Stromal cell of bone marrow (primary cell): Measurements from ENCODE around the gene ATP10A.
"Not testable (repeated sequence)": the region's sequence is repeated elsewhere in the genome, so short reads cannot be mapped to it uniquely, and the experiment has no call there.

ENCODE experiments used
- DNase-seq: peaks from one replicate; pipeline ENCODE4 v3.0.0-alpha.2; 2012; ENCODE audit warnings: low read depth

Gene ATP10A

DNA sequence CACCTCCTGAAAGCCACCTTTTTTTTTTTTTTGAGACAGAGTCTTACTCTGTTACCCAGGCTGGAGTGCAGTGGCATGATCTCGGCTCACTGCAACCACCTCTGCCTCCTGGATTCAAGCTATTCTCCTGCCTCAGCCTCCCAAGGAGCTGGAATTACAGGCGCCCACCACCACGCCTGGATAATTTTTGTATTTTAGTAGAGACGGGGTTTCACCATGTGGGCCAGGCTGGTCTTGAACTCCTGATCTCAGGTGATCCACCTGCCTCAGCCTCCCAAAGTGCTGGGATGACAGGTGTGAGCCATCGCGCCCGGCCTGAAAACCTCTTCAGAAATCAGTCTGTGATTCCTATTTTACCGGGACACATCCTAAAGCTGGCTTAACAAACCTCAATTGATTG, 91.4 kb downstream of the ATP10A start:
- DNase-seq, result not testable (repeated sequence)

GRCh38 chr15:25771338-25771706, 91.8 kb downstream of the ATP10A start:
- no peak for DNase-seq

DNA sequence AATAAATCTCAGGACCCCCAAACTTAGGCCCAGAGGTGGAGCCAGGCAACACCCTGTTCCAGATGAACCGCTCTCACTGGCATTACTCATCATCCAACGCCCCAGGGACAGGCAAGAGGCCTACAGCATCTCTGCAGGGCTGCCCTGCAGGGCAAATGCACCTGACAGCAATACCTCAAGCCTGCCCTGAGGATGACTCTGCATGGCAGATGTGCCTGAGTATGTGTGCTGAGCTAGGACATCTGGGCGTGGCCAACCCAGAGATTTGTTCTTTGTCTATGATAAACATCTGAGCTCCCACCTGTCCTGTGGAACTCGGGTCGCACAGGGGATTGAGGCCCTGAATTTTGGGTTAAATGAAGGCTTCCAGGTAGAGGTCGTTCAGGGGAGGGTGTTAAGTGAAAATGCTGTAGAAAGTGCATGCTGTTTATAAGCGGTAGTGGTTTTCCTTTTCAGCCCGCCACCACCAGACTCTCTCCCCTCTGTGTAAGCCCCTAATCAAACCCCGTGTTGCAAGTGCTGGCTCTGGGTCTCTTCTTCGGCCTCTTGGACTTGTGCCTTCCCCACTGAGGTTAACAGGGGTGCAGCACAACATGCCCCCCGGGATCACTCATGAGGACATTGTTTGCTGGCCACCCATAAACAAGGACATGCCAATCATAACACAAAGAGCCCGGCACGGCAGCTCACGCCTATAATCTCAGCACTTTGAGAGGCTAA, 92.3 kb downstream of the ATP10A start:
- no peak for DNase-seq

DNA sequence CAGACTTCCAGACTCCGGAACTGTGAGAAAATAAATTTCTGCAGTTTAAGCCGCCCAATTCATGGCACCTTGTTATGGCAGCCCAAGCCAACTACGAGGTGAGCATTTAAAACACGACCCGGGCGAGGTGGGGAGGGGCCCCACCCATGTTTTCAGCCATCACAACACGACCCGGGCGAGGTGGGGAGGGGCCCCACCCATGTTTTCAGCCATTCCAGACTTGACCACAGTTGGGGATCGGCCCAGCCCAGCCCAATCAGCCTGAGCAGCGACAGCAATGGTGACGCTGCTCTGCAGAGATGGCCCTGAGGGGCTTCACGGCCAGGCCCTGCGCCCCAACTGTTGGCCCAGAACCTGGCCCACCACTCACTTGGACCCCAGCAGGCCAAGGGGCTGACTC, 93.1 kb downstream of the ATP10A start:
- no peak for DNase-seq

GRCh38 chr15:25768271-25768670, 94.9 kb downstream of the ATP10A start:
- DNase-seq, result no peak

GRCh38 chr15:25767356-25768151, 95.6 kb downstream of the ATP10A start:
- DNase-seq, result no peak

GRCh38 chr15:25766417-25766816, 96.7 kb downstream of the ATP10A start:
- no peak for DNase-seq

GRCh38 chr15:25764980-25765735, 98.0 kb downstream of the ATP10A start:
- DNase-seq, result no peak

GRCh38 chr15:25763954-25764353, 99.2 kb downstream of the ATP10A start:
- no peak for DNase-seq

- no peak for DNase-seq
Observed at GRCh38 chr15:25763331-25763751, 99.8 kb downstream of the ATP10A start.

- DNase-seq, result no peak
Observed at GRCh38 chr15:25761971-25762662, 101.0 kb downstream of the ATP10A start.

GRCh38 chr15:25759421-25759820, 103.7 kb downstream of the ATP10A start:
- DNase-seq, result no peak

DNA sequence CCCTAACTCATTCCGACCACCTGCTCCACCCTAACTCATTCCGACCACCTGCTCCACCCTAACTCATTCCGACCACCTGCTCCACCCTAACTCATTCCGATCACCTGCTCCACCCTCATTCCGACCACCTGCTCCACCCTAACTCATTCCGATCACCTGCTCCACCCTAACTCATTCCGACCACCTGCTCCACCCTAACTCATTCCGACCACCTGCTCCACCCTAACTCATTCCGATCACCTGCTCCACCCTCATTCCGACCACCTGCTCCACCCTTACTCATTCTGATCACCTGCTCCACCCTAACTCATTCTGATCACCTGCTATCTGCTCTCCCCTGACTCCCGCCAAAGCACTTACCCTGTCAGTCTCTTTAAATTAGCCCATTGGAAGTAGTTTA, 104.5 kb downstream of the ATP10A start:
- DNase-seq, result not testable (repeated sequence)

- no peak for DNase-seq
Observed at GRCh38 chr15:25743548-25744275, 119.4 kb downstream of the ATP10A start.

GRCh38 chr15:25742776-25743547, 120.2 kb downstream of the ATP10A start:
- DNase-seq, result no peak

DNA sequence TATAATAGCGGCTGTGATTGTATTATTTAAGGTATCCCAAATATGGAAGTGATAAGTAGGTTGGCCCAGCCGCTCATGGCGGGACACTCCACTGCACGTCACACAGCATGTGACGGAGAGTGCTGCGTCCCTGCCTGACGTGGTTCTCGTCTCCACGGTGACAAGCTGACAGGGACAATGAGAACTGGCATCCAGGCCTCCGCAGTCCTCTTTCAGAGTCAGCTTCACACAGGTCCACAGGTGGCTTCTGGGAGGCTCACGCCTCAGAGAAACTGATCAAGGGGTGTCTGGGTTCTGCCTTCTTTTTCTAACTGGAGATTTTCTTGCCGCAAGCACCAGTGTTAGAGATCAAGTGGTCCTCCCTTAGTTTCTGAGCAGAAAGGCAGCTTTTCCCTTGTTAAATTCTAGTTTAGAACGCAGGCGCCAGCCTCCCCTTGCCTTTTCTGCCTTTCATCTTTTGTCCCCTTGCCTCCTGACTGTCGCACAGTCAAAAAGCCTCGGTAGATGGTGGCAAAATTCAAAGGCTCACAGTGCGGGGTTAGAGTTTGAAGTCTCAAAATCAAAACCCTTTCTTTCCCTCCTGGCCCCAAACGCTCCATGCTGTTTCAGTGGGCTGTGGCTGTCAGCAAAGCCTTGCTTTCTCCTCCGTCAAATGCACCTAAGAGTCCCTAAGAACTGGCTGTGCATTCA, 120.9 kb downstream of the ATP10A start:
- no peak for DNase-seq

GRCh38 chr15:25741256-25741580, 121.9 kb downstream of the ATP10A start:
- no peak for DNase-seq

DNA sequence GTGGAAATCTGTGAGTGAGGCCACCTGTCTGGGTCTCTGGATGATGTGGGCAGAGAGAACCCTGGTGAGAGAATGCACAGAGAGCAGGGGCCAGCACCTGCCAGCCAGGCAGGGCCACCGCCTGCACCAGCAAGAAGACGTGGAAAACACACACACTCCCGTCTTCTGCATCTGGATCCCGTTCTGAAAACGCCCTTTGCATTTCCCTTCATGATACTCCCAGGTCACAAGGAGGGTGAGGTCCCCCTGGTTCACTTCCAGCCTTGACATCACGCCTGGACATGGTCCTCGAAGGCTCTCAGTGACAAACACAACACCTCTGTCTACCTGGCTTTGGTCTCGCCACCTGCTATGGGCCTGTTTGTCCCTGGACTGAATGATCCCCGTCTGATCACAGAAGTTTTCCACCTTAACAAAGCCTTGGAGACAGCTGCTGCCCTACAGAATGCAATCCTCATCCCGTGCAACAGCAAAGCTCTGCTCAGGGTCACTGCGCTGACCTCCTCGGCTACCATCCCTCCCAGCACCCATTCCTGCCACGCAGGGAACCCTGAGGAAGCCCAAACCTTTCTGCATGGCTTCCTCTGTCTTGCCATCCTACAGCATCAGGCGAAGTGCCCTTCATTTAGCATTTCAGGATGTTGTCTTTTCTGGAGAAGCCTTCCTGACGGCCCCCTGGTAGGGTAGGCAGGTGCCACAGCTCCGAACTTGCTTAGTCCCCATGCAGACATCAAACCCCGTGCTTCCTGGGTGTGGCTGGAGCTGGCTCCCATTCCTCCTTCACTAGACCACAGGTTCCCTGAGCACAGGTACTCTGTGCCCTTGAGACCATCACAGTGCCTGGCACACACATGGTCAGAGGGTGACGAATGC, 122.5 kb downstream of the ATP10A start:
- no peak for DNase-seq

GRCh38 chr15:25739687-25740121, 123.4 kb downstream of the ATP10A start:
- no peak for DNase-seq
